GM13977 (cell line): ENCODE measurements around the gene PLSCR3.

Source experiments
- DNase-seq: peaks from one replicate; pipeline ENCODE4 v3.0.0; 2012; ENCODE audit warnings: low spot score
- in situ Hi-C: fragments of 300-500 bp; cut with MboI; formaldehyde crosslinking; loops from one replicate; pipeline ENCODE4 v1.12.0; 2022; ENCODE audit warnings: low sequenced_read_pairs, low pct_unique_long_range_greater_than_20kb, mixed read lengths, inconsistent platforms; ENCODE audit not compliant: unreplicated experiment
- TF ChIP-seq, protein P1 (sequence below): IDR thresholded peaks from 2 replicates; pipeline ENCODE4 v1.5.1; 2012; ENCODE audit warnings: mild to moderate bottlenecking, control low read depth; ENCODE audit not compliant: insufficient read depth; ENCODE audit errors: extremely low read depth, missing control alignments

Gene PLSCR3

DNA sequence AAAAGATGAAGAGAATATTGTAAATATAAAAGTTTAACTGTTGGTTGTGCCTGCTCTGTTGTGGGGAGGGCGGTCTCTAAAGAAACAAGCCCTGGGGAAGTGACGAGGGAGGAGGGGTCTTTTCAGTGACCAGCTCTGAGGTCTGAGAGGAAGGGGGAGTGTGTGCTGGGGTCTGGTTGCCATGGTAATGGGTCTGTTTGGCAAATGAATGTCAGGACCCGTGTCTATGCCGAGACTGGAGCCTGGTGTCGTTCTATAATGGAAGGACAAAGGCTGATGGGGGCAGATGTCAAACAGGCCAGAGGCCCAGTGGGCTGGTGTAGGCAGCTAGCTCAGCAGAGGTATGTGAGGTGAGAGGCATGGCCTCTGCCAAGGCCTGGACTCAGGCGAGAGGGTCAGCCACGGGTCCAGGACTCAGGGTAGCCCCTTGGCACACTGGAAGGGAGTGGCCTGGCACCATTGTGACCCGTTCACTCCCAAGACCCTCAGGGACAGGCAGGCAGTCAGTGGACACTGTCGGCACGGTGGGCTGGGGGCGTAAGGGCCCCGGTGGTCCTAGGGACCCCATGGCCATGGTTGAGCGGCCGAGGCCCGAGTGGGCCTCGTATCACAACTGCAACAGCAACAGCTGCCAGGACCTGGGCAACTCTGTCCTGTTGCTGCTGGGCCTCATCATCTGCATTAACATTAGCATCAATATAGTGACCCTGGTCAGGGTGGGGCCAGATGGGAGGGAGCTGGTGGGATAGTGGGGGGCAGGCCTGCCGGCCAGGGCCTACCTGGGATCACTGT lies 25.7 kb upstream of the PLSCR3 start, which contains the start of gene SPEM1:
SPEM1 (plus strand) TSS at position 506 of the 792 bp plus-strand sequence; CDS start at position 567, 61 bp downstream.
- in situ Hi-C loops = no loop called here
- TF ChIP-seq, protein P1, sequence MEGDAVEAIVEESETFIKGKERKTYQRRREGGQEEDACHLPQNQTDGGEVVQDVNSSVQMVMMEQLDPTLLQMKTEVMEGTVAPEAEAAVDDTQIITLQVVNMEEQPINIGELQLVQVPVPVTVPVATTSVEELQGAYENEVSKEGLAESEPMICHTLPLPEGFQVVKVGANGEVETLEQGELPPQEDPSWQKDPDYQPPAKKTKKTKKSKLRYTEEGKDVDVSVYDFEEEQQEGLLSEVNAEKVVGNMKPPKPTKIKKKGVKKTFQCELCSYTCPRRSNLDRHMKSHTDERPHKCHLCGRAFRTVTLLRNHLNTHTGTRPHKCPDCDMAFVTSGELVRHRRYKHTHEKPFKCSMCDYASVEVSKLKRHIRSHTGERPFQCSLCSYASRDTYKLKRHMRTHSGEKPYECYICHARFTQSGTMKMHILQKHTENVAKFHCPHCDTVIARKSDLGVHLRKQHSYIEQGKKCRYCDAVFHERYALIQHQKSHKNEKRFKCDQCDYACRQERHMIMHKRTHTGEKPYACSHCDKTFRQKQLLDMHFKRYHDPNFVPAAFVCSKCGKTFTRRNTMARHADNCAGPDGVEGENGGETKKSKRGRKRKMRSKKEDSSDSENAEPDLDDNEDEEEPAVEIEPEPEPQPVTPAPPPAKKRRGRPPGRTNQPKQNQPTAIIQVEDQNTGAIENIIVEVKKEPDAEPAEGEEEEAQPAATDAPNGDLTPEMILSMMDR = no peak
- no peak for DNase-seq

DNA sequence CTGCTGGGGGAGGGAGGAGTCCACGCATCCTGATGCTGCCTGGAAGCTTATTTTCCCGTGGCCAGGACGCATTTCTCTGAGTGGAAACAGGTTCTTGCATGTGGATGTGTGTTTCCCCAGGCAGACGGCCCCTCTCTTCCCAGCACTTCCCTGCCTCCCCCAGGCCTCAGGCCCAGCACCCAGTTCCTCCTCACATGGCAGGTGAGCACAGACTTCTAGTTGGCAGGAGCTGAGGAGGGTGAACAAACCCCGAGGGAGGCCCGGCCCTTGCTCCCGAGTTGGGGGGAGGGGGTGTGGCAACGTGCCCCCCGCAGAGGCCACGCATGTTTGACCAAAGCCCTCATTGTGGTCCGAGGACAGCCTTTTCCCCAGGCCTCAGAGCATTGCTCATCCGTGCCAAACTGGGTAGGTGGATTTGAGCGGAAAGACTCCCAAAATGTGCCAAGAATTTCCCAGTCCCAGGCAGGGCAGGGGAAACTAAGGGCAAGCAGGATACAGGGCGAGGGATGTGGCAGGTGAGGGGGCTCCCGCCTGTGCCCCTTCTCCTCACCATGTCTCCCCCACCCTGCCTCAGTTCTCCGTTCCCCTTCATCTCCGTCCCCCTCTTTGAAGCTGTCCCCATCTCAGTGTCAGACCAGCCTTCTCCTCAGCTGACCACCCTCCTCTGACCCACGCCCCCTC lies 24.3 kb upstream of the PLSCR3 start:
- DNase-seq = no peak
- in situ Hi-C loops = no loop called here
- TF ChIP-seq, protein P1 = no peak

DNA sequence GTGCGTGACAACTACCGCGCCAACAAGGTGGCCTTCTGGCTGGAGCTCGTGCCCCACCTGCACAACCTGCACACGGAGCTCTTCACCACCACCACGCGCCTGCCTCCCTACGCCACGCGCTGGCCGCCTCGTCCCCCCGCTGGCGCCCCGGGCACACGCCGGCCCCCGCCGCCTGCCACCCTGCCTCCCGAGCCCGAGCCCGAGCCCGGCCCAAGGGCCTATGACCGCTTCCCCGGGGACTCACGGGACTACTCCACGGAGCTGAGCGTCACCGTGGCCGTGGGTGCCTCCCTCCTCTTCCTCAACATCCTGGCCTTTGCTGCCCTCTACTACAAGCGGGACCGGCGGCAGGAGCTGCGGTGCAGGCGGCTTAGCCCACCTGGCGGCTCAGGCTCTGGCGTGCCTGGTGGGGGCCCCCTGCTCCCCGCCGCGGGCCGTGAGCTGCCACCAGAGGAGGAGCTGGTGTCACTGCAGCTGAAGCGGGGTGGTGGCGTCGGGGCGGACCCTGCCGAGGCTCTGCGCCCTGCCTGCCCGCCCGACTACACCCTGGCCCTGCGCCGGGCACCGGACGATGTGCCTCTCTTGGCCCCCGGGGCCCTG lies 22.8 kb upstream of the PLSCR3 start:
- no peak for DNase-seq
- TF ChIP-seq, protein P1 = no peak
- in situ Hi-C loops = no loop called here

DNA sequence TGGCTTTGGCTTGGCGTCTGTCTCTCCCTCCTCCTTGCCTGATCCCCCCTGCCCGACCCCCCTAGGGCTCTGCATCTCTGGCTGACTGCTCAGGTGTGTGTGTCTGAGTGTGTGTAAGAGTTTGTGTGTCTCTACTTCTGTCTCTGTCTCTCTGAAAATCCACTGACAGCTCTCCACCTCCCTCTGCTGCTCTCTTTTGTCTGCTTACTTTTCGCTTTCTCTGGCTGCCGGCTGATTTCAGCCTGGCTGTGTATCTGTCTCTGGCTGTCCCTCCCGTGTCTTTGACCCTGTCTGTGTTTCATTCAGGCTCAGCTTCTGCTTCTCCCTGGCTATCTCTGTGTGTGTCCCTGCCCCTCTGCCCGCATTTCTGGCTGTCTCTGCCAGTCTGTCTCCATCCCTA lies 22.0 kb upstream of the PLSCR3 start:
- DNase-seq = no peak
- in situ Hi-C loops = no loop called here
- TF ChIP-seq, protein P1 = no peak

DNA sequence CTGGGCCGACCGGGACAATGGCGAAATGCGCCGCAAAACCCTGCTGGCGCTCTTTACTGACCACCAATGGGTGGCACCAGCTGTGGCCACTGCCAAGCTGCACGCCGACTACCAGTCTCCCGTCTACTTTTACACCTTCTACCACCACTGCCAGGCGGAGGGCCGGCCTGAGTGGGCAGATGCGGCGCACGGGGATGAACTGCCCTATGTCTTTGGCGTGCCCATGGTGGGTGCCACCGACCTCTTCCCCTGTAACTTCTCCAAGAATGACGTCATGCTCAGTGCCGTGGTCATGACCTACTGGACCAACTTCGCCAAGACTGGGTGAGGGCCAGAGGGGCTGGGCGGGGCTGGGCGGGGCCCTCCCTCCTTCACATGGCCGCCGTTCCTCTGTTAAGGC lies 21.5 kb upstream of the PLSCR3 start:
- DNase-seq = no peak
- TF ChIP-seq, protein P1 = no peak
- in situ Hi-C loops = no loop called here

DNA sequence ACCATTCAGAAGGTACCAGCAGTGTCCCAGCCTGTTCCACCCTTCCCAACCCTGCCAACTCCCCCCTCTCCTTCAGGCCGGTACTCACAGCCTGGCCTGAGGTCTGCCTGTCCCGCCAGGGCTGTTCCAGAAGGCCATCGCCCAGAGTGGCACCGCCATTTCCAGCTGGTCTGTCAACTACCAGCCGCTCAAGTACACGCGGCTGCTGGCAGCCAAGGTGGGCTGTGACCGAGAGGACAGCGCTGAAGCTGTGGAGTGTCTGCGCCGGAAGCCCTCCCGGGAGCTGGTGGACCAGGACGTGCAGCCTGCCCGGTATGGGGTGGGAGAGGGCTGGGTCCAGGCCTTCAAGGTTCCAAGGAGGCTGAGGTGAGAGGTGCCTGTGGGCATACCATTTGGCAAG lies 20.5 kb upstream of the PLSCR3 start:
- TF ChIP-seq, protein P1 = no peak
- DNase-seq = no peak
- in situ Hi-C loops = no loop called here
